HCT116 (cell line): ENCODE data around the gene UFD1.

Source experiments
- EGR1 ChIP-seq: IDR thresholded peaks from 2 replicates; pipeline ENCODE4 v1.6.1; 2012; ENCODE audit warnings: low read depth
- ELF1 ChIP-seq: IDR thresholded peaks from 2 replicates; pipeline ENCODE4 v1.6.1; 2012; ENCODE audit warnings: low read depth, borderline replicate concordance
- EZH2 ChIP-seq: fragments of 200-600 bp; sonication (generic); IDR thresholded peaks from 2 replicates; pipeline ENCODE4 v1.6.1; 2017; ENCODE audit warnings: antibody characterized with exemption, mixed run types
- EZH2phosphoT487 ChIP-seq: fragments of 200-600 bp; IDR thresholded peaks from 2 replicates; pipeline ENCODE4 v1.6.1; 2018; ENCODE audit warnings: antibody characterized with exemption, borderline replicate concordance
- POLR2A ChIP-seq: IDR thresholded peaks from 2 replicates; pipeline ENCODE4 v1.7.0; 2011; ENCODE audit warnings: borderline replicate concordance; ENCODE audit not compliant: insufficient read depth, insufficient read length; ENCODE audit errors: extremely low read depth
- YY1 ChIP-seq: IDR thresholded peaks from 2 replicates; pipeline ENCODE4 v1.6.1; 2011; ENCODE audit warnings: low read length, low read depth, moderate library complexity, mild to moderate bottlenecking; ENCODE audit not compliant: insufficient replicate concordance; ENCODE audit errors: extremely low read depth
- ZNF274 ChIP-seq: fragments of 200-500 bp; sonication (Bioruptor generic); IDR thresholded peaks from 2 replicates; pipeline ENCODE4 v1.6.1; 2014; ENCODE audit warnings: mild to moderate bottlenecking, low read depth, low read length, inconsistent platforms
- TF ChIP-seq, protein P1 (sequence below), 3 experiments: fragments of 200-600 bp in 1 of 3; sonication (generic) in 1 of 3; IDR thresholded peaks in 2 of 3; conservative IDR thresholded peaks in 1 of 3; 2 replicates each; pipeline ENCODE4 v1.5.1; 2012 to 2017; ENCODE audit warnings: low read depth in 2 of 3, low read length in 2 of 3, antibody characterized with exemption in 1 of 3, borderline replicate concordance in 1 of 3, control low read depth in 1 of 3, mild to moderate bottlenecking in 1 of 3, mixed read lengths in 1 of 3, mixed run types in 1 of 3, moderate library complexity in 1 of 3; ENCODE audit not compliant: insufficient read depth in 1 of 3
- TF ChIP-seq, protein P2 (sequence below): IDR thresholded peaks from 2 replicates; pipeline ENCODE4 v1.6.1; 2012
- TF ChIP-seq, protein P3 (sequence below): IDR thresholded peaks from 2 replicates; pipeline ENCODE4 v1.6.1; 2012
- TF ChIP-seq, protein P4 (sequence below): IDR thresholded peaks from 2 replicates; pipeline ENCODE4 v1.6.1; 2012; ENCODE audit warnings: low read depth

DNA sequence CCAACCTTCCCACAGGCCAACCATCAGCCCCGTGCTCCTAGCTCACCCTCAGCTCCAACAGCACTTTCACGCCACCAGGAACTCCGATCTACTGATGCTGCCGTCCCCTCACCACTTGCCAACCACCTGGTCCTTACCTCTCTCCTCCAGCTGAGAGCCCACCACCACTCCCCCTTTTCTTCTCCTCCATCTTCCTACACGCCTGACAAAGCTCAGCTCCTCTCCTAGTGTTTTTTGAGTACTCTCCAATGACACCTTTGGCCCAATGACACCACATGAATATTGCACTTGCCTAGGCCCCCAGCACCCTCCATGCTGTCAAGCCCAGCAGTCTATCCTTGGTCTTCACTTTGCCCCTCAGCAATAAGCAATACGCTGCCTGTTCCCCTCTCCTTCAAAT is 78.1 kb downstream of the UFD1 start:
- TF ChIP-seq EGR1 (no peak), EZH2phosphoT487 (no peak), ELF1 (no peak), EZH2 (no peak), ZNF274 (no peak), POLR2A (no peak), YY1 (no peak)
- TF ChIP-seq, protein P1, sequence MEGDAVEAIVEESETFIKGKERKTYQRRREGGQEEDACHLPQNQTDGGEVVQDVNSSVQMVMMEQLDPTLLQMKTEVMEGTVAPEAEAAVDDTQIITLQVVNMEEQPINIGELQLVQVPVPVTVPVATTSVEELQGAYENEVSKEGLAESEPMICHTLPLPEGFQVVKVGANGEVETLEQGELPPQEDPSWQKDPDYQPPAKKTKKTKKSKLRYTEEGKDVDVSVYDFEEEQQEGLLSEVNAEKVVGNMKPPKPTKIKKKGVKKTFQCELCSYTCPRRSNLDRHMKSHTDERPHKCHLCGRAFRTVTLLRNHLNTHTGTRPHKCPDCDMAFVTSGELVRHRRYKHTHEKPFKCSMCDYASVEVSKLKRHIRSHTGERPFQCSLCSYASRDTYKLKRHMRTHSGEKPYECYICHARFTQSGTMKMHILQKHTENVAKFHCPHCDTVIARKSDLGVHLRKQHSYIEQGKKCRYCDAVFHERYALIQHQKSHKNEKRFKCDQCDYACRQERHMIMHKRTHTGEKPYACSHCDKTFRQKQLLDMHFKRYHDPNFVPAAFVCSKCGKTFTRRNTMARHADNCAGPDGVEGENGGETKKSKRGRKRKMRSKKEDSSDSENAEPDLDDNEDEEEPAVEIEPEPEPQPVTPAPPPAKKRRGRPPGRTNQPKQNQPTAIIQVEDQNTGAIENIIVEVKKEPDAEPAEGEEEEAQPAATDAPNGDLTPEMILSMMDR (IDR thresholded peaks at IDR 0.05 in 2 of 3, conservative IDR thresholded peaks at IDR 0.05 in 1 of 3; ENCODE audit: borderline replicate concordance in 1 of 3, insufficient read depth in 1 of 3, low read depth in 2 of 3, low read length in 2 of 3) = no peak
- TF ChIP-seq, protein P2, sequence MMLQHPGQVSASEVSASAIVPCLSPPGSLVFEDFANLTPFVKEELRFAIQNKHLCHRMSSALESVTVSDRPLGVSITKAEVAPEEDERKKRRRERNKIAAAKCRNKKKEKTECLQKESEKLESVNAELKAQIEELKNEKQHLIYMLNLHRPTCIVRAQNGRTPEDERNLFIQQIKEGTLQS = no peak
- TF ChIP-seq, protein P3, sequence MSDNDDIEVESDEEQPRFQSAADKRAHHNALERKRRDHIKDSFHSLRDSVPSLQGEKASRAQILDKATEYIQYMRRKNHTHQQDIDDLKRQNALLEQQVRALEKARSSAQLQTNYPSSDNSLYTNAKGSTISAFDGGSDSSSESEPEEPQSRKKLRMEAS = no peak
- TF ChIP-seq, protein P4, sequence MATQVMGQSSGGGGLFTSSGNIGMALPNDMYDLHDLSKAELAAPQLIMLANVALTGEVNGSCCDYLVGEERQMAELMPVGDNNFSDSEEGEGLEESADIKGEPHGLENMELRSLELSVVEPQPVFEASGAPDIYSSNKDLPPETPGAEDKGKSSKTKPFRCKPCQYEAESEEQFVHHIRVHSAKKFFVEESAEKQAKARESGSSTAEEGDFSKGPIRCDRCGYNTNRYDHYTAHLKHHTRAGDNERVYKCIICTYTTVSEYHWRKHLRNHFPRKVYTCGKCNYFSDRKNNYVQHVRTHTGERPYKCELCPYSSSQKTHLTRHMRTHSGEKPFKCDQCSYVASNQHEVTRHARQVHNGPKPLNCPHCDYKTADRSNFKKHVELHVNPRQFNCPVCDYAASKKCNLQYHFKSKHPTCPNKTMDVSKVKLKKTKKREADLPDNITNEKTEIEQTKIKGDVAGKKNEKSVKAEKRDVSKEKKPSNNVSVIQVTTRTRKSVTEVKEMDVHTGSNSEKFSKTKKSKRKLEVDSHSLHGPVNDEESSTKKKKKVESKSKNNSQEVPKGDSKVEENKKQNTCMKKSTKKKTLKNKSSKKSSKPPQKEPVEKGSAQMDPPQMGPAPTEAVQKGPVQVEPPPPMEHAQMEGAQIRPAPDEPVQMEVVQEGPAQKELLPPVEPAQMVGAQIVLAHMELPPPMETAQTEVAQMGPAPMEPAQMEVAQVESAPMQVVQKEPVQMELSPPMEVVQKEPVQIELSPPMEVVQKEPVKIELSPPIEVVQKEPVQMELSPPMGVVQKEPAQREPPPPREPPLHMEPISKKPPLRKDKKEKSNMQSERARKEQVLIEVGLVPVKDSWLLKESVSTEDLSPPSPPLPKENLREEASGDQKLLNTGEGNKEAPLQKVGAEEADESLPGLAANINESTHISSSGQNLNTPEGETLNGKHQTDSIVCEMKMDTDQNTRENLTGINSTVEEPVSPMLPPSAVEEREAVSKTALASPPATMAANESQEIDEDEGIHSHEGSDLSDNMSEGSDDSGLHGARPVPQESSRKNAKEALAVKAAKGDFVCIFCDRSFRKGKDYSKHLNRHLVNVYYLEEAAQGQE = no peak
